K562 (cell line): ENCODE data around the gene FOXN1. TPM values are rescaled to one million over a fixed set of nuclear protein-coding genes. Genes with fewer than 3 reads are reported as not detected.

ENCODE experiments used
- ATAC-seq: fragments of 200-7000 bp; cut with Tn5 transposase; 3 replicates; pipeline ENCODE4 v1.9.1; 2020; ENCODE audit warnings: moderate library complexity
- BruUV-seq: library from RNA; stranded (reverse); fragments of 400-500 nt; replicated peaks from 2 replicates; lab custom pipeline; 2021; lab: Mats Ljungman, UMichigan
- CTCF ChIA-PET: fragments of 300-600 bp; formaldehyde crosslinking; extraction: SDS; loops from one replicate; lab custom pipeline; 2021; ENCODE audit warnings: low intra/inter-chr PET ratio; lab: Yijun Ruan, JAX
- POLR2A ChIA-PET: fragments of 300-600, 350-650 bp; sonication (Branson Sonifier 250); formaldehyde crosslinking; extraction: SDS; loops from one replicate; lab custom pipeline; 2021; ENCODE audit warnings: antibody characterized with exemption, inconsistent platforms; lab: Yijun Ruan, JAX
- DNase-seq, 4 experiments: peaks; one replicate each; pipeline versions ENCODE4 v3.0.0 to v3.0.0-alpha.2; 2011 to 2018; ENCODE audit warnings: low spot score in 3 of 4, mixed read lengths in 3 of 4; ENCODE audit errors: extremely low read depth in 1 of 4
- FAIRE-seq: peaks from 2 replicates; lab custom pipeline; 2011; peaks lifted over from hg19 to GRCh38; lab: Jason Lieb, UNC
- H2AFZ ChIP-seq: 2 replicates; pipeline ENCODE4 v1.6.0; 2011; ENCODE audit warnings: low read depth, low read length, control low read depth, inconsistent platforms
- H3K27ac ChIP-seq: fragments of 200-600 bp; 3 replicates; pipeline ENCODE4 v1.8.0; 2011; ENCODE audit warnings: low read depth, mild to moderate bottlenecking, control low read depth, inconsistent platforms, low read length, moderate library complexity, mixed read lengths; ENCODE audit errors: extremely low read depth
- H3K27me3 ChIP-seq, 2 experiments: fragments of 300-600 bp in 1 of 2; 2 replicates in 1 of 2; 3 replicates in 1 of 2; pipeline versions ENCODE4 v1.6.0 to v1.8.0; 2011; ENCODE audit warnings: inconsistent platforms in 2 of 2, low read length in 2 of 2, mild to moderate bottlenecking in 1 of 2, mixed read lengths in 1 of 2, moderate library complexity in 1 of 2; ENCODE audit not compliant: control insufficient read depth in 2 of 2, insufficient read depth in 2 of 2
- H3K36me3 ChIP-seq: fragments of 300-600 bp; 3 replicates; pipeline ENCODE4 v1.8.0; 2011; ENCODE audit warnings: mild to moderate bottlenecking, low read length, inconsistent platforms; ENCODE audit not compliant: control insufficient read depth, insufficient read depth
- H3K4me1 ChIP-seq, 2 experiments: fragments of 200-600 bp in 1 of 2; replicated peaks in 1 of 2; 2 replicates in 1 of 2; 3 replicates in 1 of 2; pipeline versions ENCODE4 v1.5.1 to v1.8.0; 2011; ENCODE audit warnings: inconsistent platforms in 2 of 2, low read length in 2 of 2, mild to moderate bottlenecking in 1 of 2, mixed read lengths in 1 of 2, moderate library complexity in 1 of 2; ENCODE audit not compliant: control insufficient read depth in 2 of 2, insufficient read depth in 2 of 2
- H3K4me2 ChIP-seq: 2 replicates; pipeline ENCODE4 v1.6.1; 2011; ENCODE audit warnings: low read length, control low read depth, inconsistent platforms, mixed read lengths; ENCODE audit not compliant: insufficient read depth
- H3K4me3 ChIP-seq: fragments of 200-600 bp; sonication (generic), shearing (Covaris generic); 2 replicates; pipeline ENCODE4 v1.5.1; 2016; ENCODE audit warnings: control low read depth, inconsistent platforms
- H3K79me2 ChIP-seq: fragments of 200-600 bp; 3 replicates; pipeline ENCODE4 v1.8.0; 2011; ENCODE audit warnings: low read length, inconsistent platforms; ENCODE audit not compliant: control insufficient read depth, insufficient read depth
- H3K9ac ChIP-seq, 2 experiments: 2 replicates each; pipeline versions ENCODE4 v1.6.0 to v1.6.1; 2011; ENCODE audit warnings: low read depth in 2 of 2, low read length in 2 of 2, control low read depth in 1 of 2, inconsistent platforms in 1 of 2, mild to moderate bottlenecking in 1 of 2, mixed read lengths in 1 of 2; ENCODE audit not compliant: insufficient read depth in 1 of 2
- H3K9me1 ChIP-seq: one replicate; pipeline ENCODE4 v1.6.0; 2011; ENCODE audit warnings: inconsistent platforms, mild to moderate bottlenecking, low read length, moderate library complexity; ENCODE audit not compliant: control insufficient read depth, insufficient read depth
- H3K9me3 ChIP-seq: replicated peaks from 2 replicates; pipeline ENCODE4 v1.5.1; 2011; ENCODE audit warnings: low read depth, low read length, inconsistent platforms; ENCODE audit not compliant: control insufficient read depth, insufficient read depth
- H4K20me1 ChIP-seq: replicated peaks from 2 replicates; pipeline ENCODE4 v1.6.1; 2011; ENCODE audit warnings: low read length, inconsistent platforms, mixed read lengths; ENCODE audit not compliant: control insufficient read depth, insufficient read depth
- C11orf30 ChIP-seq: fragments of 450-650 bp; IDR thresholded peaks from 2 replicates; pipeline ENCODE4 v1.6.1; 2016; ENCODE audit warnings: low read depth, mild to moderate bottlenecking
- POLR3G ChIP-seq: IDR thresholded peaks from 2 replicates; pipeline ENCODE4 v1.6.1; 2011; ENCODE audit not compliant: insufficient read length, insufficient replicate concordance; ENCODE audit errors: extremely low read depth
- TRIM24 ChIP-seq, 2 experiments: fragments of 450-650 bp; IDR thresholded peaks; 2 replicates each; pipeline ENCODE4 v1.6.1; 2016
- ZFP1 ChIP-seq: fragments of 450-650 bp; formaldehyde crosslinking; IDR thresholded peaks from 2 replicates; pipeline ENCODE4 v1.4.0; 2020; ENCODE audit warnings: mild to moderate bottlenecking, mixed read lengths
- ZNF224 ChIP-seq: sonication (generic); formaldehyde crosslinking; IDR thresholded peaks from 2 replicates; pipeline ENCODE4 v1.8.0; 2022; ENCODE audit warnings: mild to moderate bottlenecking, missing genetic modification reagents
- ZNF239 ChIP-seq: fragments of 250-450 bp; sonication (Bioruptor Pico); IDR thresholded peaks from 2 replicates; pipeline ENCODE4 v1.4.0; 2020; ENCODE audit warnings: mild to moderate bottlenecking
- ZNF707 ChIP-seq: fragments of 250-450 bp; sonication (Bioruptor Pico); conservative IDR thresholded peaks from 2 replicates; pipeline ENCODE4 v1.8.0; 2022; ENCODE audit warnings: inconsistent platforms, mild to moderate bottlenecking, moderate library complexity
- WGBS: fragments of 100-300 bp; shearing (Covaris generic); methylation state at CpG from one replicate; pipeline ENCODE4 v1.1.6; 2016; ENCODE audit warnings: low coverage, mixed read lengths; ENCODE audit not compliant: insufficient coverage; ENCODE audit errors: missing lambda C conversion rate; 5-methylcytosine and 5-hydroxymethylcytosine counted together
- in situ Hi-C: fragments of 300-500 bp; cut with MboI; formaldehyde crosslinking; loops from 4 replicates; pipeline ENCODE4 v1.15.0; 2018; ENCODE audit warnings: inconsistent platforms, mixed read lengths
- intact Hi-C: fragments of 100-400 bp; cut with micrococcal nuclease; formaldehyde crosslinking; loops from 2 replicates; pipeline ENCODE4 v1.14.2; 2022
- polyA plus RNA-seq, 8 experiments: library from polyadenylated mRNA; depleted of rRNA in 4 of 8; stranded (reverse) in 5 of 8; unstranded in 3 of 8; fragments of >200 nt; fragmentation: Nextera tagmentation in 2 of 8; fragmentation: Illumina TruSeq in 1 of 8; extraction: Ambion mirVana in 2 of 8; extraction: Trizol in 1 of 8; gene quantifications; 2 replicates each; pipeline versions ENCODE4 v1.2.1 to v1.2.3, GENCODE V29; 2011 to 2014; ENCODE audit warnings: inconsistent platforms in 1 of 8, missing spikeins in 1 of 8
- total RNA-seq, 7 experiments: library from RNA; depleted of rRNA in 6 of 7; stranded (reverse); fragments of >200 nt in 6 of 7; fragmentation: Illumina TruSeq in 2 of 7; extraction: Trizol in 2 of 7; gene quantifications; 2 replicates each; pipeline versions ENCODE4 v1.2.1 to v1.2.3, GENCODE V29; 2011 to 2021; ENCODE audit warnings: low replicate concordance in 1 of 7

FOXN1 gene
- total and polyA plus RNA-seq, 9 of the 15 experiments (the other 6 are each of a cell fraction or from before 2014, with no cell fraction given): not detected

DNA sequence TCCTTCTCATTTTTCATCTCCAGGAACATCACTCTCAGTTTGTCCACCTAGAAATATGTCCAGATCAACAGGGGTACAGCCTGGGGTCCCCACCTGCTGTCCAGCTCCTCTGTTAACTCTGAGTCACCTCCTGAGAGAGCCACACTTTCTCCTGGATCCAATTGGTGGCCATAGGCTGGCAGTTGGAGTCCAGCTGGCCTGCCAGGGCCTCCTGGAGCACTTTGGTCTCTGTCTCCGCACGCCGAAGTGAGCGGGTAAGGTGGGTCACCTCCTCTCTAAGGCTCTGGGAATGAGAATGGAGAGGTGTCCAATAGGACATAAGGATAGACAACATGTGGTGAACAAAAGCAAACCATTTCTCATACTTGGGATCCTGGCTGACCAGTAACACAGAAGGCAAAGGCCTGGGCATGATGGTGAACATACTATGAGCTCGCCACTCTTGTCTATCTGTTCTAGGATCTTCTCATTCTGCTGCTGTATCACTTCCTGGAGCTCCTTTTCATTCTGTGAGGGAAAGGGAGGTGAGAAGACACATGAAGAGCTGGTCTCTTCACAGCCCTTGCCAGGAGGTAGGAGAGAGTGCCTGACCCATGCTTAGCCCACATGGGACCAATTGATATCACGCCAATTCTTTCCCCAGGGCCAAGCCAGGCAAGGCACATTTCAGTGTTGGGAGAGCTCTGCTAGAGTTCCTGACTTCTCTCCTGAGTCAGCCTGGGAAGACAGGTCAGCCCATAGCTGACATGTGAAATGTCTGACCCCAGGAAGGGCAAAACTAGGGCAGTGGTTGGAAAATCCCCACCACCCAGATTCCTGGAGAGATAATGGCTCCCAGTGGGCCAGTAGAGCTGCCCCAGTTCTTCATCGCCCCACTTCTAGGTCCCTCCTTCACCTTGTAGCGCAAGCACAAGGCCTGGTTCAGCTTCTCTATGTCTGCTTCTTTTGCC lies 72.4 kb downstream of the FOXN1 start (continued):
- TF ChIP-seq ZFP1: no peak
- no peak for TF ChIP-seq ZNF707
- TF ChIP-seq TRIM24 (IDR thresholded peaks at IDR 0.05): no peak
- no peak for TF ChIP-seq C11orf30
- TF ChIP-seq ZNF239 (CRISPR knock-in tag): no peak

DNA sequence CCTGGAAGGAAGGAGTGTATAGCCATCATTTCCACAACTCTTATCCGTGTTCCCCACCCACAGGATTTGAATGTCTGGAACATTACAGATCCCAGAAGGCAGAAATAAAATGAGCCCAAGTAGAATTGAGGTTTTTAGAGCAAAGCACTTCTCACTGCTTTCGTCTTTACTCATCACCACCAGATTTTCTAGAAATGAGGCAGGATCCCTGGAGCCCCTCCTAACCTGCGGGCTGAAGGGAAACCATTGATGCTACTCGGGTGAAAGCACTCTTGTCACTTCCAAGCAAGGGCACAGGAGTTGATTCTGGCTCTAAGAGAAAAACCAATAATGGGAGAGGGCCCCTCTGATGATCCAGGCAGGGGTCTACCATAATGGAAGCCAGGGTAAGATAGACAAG lies 73.4 kb downstream of the FOXN1 start:
- intact Hi-C loops (no loop called here), in situ Hi-C loops (loop anchor here (5.0 kb wide), 1 partner anchor 358 kb away; no protein-coding TSS in a partner anchor)
- Histone ChIP-seq H3K27ac (no peak overlapping the region), H4K20me1 (0 out of 2 replicates have a peak, but pooled peaks cover 9% of the 10 kb centered on the region), H3K36me3 (peaks cover 80% of the 10 kb centered on the region), H3K9ac (no peak overlapping the region), H3K9me1 (peaks cover 13% of the 10 kb centered on the region), H3K4me1 (peaks cover 20 to 23% of the 10 kb centered on the region in 2 experiments), H3K4me3 (no peak overlapping the region), H2AFZ (no peak overlapping the region), H3K4me2 (no peak overlapping the region), H3K79me2 (peaks cover 23% of the 10 kb centered on the region), H3K27me3 (no peaks in the 10 kb centered on the region)
- POLR2A ChIA-PET: interaction anchor here (0.9 to 16.7 kb wide), 4 partner anchors 8 to 1490 kb away, joined by 3 to 274 read pairs (median 4); partner anchors contain the start of genes PIGS and SPAG5
- no peak for DNase-seq
- WGBS: 87% methylated on average over 4 of the region's 4 CpGs
- CTCF ChIA-PET: no interaction called here
- FAIRE-seq: no peak
- no peak for ATAC-seq
- BruUV-seq: no TSS peak
- TF ChIP-seq POLR3G (no peak), ZNF224 (CRISPR knock-in tag) (0 out of 2 replicates have a peak, but pooled peaks have one; percentile 22)
- TF ChIP-seq, all 486 proteins: peak for 1
- no peaks in the 10 kb centered on the region for H3K9me3 ChIP-seq
